ENCODE measurements around the gene IGF2BP3. TPM values are rescaled to one million over a fixed set of nuclear protein-coding genes. Genes with fewer than 3 reads are reported as not detected.

Gene IGF2BP3
- total and polyA plus RNA-seq, 2 donors (not counting 3 experiments of a cell fraction or from before 2014, with no cell fraction given): 41.2 to 111 TPM

DNA sequence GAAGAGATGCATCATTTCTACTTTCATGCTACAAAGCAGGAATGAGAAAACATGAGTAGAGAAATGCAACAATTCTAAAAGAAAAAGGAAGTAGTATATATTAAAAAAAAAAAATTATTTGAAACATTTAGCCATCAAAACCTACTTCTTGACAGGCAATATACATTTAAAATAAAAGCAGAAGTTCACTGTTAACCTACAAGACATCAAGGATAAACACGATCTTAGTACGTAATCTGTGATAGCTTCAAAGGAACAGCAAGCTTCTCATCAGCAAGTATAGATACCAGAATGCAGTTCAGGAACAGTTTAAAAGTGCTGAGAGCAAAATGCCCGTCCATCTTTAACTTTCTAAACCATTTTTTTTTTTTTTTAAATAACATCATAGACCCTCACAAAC lies 134.2 kb downstream of the IGF2BP3 start:
- Histone ChIP-seq H3K27me3 (ENCODE audit: control insufficient read depth in 2 of 2, insufficient read depth in 2 of 2, low read length in 2 of 2) (no peaks in the 10 kb centered on the region), H3K36me3 (ENCODE audit: control insufficient read depth in 2 of 2, extremely low read depth in 1 of 2, insufficient read depth in 2 of 2, low read length in 2 of 2) (peaks cover 7 to 26% of the 10 kb centered on the region in 2 experiments), H3K4me1 (ENCODE audit: control insufficient read depth, extremely low read depth, insufficient read depth, low read length) (peaks cover 51% of the 10 kb centered on the region), H3K4me2 (ENCODE audit: insufficient read depth, low read length) (peak overlapping the region; percentile 46), H3K9me3 (replicated peaks; ENCODE audit: control insufficient read depth, insufficient read depth, low read length) (no peaks in the 10 kb centered on the region), H3K27ac (ENCODE audit: insufficient read depth, low read depth, low read length) (peak overlapping the region; percentile 93), H3K9ac (replicated peaks; ENCODE audit: extremely low read depth, insufficient read depth, low read length) (no peak overlapping the region), H4K20me1 (replicated peaks; ENCODE audit: control insufficient read depth, extremely low read depth, insufficient read depth, low read length) (no peaks in the 10 kb centered on the region), H3K4me3 (replicated peaks in 1 of 3; ENCODE audit: insufficient read depth in 1 of 3, low read depth in 1 of 3, low read length in 3 of 3) (no peak overlapping the region), H3K9me1 (replicated peaks; ENCODE audit: control insufficient read depth, extremely low read depth, insufficient read depth, low read length) (no peaks in the 10 kb centered on the region), H3K79me2 (ENCODE audit: control insufficient read depth, insufficient read depth, low read length) (peaks cover 52% of the 10 kb centered on the region), H2AFZ (ENCODE audit: low read depth, low read length) (no peak overlapping the region)
- dilution Hi-C loops (cut with MboI; ENCODE audit: extremely low pct_ligation_motif_present, low sequenced_read_pairs): no loop called here
- no peak for TF ChIP-seq POLR2AphosphoS5 (IDR thresholded peaks at IDR 0.05; ENCODE audit: insufficient read depth, low read depth, low read length)
- TF ChIP-seq GATA2 (IDR thresholded peaks at IDR 0.05; ENCODE audit: insufficient read depth, insufficient read length, low read depth, low read length): no peak
- TF ChIP-seq, protein P1, sequence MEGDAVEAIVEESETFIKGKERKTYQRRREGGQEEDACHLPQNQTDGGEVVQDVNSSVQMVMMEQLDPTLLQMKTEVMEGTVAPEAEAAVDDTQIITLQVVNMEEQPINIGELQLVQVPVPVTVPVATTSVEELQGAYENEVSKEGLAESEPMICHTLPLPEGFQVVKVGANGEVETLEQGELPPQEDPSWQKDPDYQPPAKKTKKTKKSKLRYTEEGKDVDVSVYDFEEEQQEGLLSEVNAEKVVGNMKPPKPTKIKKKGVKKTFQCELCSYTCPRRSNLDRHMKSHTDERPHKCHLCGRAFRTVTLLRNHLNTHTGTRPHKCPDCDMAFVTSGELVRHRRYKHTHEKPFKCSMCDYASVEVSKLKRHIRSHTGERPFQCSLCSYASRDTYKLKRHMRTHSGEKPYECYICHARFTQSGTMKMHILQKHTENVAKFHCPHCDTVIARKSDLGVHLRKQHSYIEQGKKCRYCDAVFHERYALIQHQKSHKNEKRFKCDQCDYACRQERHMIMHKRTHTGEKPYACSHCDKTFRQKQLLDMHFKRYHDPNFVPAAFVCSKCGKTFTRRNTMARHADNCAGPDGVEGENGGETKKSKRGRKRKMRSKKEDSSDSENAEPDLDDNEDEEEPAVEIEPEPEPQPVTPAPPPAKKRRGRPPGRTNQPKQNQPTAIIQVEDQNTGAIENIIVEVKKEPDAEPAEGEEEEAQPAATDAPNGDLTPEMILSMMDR (IDR thresholded peaks at IDR 0.05; ENCODE audit: extremely low read depth in 1 of 2, insufficient read depth in 1 of 2, low read depth in 1 of 2, low read length in 2 of 2): no peak
- no peak for TF ChIP-seq POLR2A (IDR thresholded peaks at IDR 0.05; ENCODE audit: low read depth, low read length)
- no peak for TF ChIP-seq JUN (IDR thresholded peaks at IDR 0.05; ENCODE audit: borderline replicate concordance, insufficient read depth, insufficient read length, low read depth)
- TF ChIP-seq FOS (IDR thresholded peaks at IDR 0.05; ENCODE audit: borderline replicate concordance, insufficient read depth, low read length): no peak
- TF ChIP-seq EZH2 (IDR thresholded peaks at IDR 0.05; ENCODE audit: borderline replicate concordance, low read depth, low read length, severe bottlenecking): no peak
- TF ChIP-seq, protein P2, sequence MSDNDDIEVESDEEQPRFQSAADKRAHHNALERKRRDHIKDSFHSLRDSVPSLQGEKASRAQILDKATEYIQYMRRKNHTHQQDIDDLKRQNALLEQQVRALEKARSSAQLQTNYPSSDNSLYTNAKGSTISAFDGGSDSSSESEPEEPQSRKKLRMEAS (IDR thresholded peaks at IDR 0.05; ENCODE audit: insufficient read depth, insufficient read length): no peak
- no peak for TF ChIP-seq MYC (IDR thresholded peaks at IDR 0.05; ENCODE audit: low read depth, low read length)
- DNase-seq (ENCODE audit: low read depth, low spot score) (no peak), FAIRE-seq (no peak)
- ChIA-PET CTCF (interaction anchor here (0.9 to 1.9 kb wide), 5 partner anchors 13 to 127 kb away, joined by 3 to 9 read pairs (median 4); no protein-coding TSS in a partner anchor), POLR2A (interaction anchor here (1.2 kb wide), 1 partner anchor 11 kb away, joined by 5 read pairs; no protein-coding TSS in a partner anchor)
- intact Hi-C loops (cut with micrococcal nuclease): no loop called here
- no TSS peak for BruUV-seq (replicated peaks)

Measured in endothelial cell of umbilical vein (primary cell).